CD4-positive, alpha-beta T cell treated with Interferon gamma for 1 hour (primary cell): ENCODE results near the gene PITPNM2.
"Not testable (repeated sequence)": the region's sequence is repeated elsewhere in the genome, so short reads cannot be mapped to it uniquely, and the experiment has no call there.

Experiments used
- DNase-seq: peaks from one replicate; pipeline ENCODE4 v3.0.0-alpha.2; 2020

The PITPNM2 gene

DNA sequence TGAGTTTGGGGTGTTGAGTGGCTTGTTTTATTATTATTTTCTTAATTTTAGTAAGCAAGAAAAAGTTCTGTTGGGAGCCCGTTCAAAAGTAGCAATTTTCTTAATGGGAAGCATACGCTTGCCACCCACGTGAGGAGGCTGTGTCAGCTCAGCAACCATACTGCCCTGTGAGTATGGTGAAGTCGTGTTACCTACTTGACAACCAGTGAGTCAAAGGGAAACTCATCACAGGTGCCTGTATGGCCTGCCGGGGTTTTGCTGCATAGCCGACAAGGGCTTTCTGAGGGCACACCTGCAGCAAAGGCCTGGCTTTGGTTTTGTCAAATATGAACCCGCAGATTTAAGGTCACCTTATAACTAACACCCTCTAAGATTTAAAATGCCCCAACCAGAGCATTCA lies 31.1 kb downstream of the PITPNM2 start:
- DNase-seq: peak; percentile 32

DNA sequence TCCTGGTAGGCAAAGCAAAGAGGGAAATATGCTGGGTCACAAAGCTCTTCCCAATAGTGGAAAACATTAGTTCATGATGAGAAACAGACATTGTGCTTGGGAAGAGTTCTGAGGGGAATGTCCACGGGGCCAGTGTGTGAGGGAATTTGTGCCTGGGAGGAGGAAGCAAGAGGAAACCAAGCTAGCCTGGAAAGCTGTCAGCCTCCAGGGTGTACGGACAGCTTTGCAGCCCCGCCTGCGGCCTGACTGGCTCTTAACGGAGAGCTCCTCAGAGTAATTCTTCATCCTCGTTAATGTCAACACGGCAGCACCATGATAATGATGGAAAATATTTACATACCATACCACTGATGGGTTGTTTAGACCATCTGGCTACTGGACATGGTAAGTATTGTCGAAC lies 32.4 kb downstream of the PITPNM2 start:
- DNase-seq: no peak

DNA sequence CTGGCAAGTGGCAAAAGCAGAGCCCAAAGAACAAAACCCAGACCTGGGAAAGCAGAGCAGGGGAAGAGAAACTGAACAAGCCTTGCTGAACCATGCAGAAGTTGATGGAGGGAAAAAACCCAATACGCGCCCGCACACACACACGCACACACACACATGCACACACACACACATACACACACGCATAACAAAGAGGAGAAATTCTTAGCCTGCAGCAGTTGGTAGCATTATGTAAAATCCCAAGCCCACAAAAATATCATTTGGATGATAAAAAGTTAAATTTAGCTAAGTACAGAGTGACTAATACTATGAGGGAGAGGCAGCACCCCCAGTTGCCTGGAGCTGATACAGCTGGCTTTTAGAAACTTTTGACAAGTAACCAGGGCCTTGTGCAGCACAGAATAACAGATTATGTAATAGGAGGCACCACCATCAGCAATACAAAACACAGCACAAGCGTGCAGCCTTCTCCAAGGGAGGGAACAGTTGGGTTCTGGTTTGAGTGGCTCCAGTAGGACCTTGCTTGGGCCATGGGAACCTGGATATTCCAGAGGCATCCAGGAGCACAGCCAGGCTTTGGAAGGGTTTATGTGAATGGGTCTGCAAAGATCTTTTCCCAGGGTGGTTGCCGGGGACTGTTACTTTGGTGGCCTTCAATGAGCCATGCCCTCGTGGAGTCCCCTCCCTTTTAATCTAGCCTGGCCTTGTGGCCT lies 35.3 kb downstream of the PITPNM2 start:
- peak; percentile 50 for DNase-seq

DNA sequence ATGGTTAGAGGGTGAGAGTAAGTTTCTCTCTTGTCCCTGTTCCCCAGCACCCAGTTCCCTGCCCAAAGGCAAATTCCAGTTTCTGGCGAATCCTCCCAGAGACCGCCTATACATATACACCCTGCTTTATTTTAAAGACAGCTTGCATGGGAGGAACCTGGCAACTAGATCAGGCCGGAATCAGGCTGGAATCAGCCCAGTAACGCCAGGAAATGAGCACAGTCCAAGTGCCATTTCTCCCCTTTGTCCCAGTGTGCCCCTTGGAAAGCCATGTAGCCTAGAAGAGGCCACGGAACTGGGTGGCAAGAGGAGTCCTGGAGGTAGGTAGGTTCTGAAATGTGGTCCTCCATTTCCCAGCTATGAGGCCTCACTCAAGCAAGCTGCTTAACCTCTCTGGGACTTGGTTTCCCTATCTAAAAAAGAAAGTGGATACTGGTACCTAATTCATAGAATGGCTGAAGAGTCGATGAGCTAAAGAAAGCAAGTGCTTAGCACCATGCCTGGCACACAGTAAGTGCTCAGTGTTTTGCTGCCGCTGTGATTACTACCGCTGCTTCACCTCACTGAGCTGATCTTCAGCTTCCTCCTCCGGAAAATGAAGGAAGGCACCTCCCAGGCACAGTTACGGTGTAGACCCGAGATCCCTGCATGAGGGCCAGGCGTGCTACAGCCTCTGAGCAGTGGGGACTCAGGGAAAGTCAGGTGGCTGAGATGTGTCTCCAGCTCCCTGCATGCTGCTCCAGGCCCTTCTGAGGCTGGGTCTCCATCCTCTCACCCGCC lies 36.4 kb downstream of the PITPNM2 start:
- no peak for DNase-seq

DNA sequence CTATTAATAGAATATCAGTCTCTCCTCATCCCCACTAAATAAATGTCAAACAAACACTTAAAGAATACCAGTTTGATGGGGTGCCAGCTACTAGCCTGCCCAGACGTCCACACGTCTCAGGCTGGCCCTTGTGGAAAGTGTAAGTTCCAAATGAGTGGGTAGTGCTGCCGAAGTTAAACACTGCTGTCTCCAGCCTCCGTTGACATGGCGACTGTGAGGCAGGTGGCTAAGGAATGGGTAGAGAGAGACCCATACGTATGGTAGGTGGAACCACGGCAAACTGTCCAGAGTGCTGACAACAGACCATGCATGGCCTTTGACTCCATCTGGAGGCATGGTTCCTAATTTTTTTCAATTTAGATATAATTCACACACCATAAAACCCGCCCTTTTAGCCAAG lies 37.9 kb downstream of the PITPNM2 start:
- no peak for DNase-seq

DNA sequence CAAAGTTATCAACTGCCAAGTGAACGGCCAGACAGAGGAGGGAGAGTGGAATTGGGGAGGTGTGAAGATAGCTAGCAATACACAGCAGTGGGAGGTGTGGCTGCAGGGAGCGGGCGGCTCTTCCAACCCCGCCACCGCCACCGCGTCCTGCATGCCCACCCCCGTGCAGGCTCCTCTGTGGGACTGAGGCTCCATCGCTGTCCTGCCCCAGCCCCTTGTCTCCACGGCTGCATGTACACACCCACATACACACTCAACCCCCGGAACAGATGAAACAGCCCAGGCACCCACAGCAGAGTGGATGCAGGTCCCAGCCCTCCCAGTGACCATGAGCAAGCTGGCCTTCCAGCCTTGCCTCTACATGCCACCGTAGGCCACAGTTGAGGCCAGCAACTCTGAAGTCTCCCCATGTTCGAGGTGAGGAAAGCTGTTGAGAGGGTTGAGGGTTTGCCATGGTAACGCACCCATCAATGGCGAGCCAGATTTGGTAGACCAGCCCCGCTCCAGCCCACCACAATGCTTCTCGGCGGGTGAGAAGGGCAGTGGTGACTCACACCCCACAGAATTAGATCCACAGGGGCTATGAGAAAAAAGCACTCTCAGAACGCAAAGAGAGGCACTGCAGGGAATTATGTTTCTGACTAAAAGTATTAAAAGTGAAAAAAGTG lies 39.3 kb downstream of the PITPNM2 start:
- no peak for DNase-seq

DNA sequence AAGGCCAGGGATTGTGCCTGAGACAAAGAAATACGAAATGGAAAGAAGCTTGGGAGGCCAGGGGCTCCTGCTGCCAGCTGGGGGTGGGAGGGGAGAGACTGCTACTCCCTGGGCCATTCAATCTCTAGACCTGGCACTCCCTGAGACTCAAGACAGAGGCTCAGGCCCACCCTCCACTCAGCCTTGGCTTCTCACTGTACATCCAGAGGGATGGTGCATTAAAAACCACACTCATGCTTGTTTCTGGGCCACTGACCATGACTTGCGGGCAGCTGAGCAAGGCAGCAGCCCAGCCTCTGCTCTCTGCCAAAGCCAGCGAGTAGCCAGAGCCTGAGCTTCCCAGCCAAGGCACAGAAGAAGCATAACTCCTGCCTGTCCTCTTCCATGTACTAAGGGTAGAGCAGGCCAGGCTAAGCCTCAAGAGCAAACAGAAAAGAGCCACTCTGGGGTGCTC lies 41.5 kb downstream of the PITPNM2 start:
- DNase-seq: no peak

DNA sequence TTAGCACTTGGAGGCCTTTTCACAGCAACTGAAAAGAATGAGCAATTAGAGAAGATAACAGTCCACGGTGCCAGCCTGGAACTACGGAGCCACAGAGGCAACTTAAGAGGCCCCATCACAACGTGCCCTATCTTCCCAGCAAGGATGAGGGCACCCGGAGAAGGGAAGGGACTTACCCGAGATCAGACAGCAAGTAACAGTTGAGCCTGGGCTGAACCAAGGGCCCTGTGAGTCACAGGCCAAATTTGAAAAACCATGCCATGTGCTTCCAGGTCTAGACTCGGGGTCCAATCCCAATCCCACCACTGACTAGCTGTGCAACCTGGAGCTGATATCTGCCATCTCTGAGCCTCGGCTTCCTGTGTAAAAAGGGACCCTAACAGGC lies 42.2 kb downstream of the PITPNM2 start:
- DNase-seq: no peak

DNA sequence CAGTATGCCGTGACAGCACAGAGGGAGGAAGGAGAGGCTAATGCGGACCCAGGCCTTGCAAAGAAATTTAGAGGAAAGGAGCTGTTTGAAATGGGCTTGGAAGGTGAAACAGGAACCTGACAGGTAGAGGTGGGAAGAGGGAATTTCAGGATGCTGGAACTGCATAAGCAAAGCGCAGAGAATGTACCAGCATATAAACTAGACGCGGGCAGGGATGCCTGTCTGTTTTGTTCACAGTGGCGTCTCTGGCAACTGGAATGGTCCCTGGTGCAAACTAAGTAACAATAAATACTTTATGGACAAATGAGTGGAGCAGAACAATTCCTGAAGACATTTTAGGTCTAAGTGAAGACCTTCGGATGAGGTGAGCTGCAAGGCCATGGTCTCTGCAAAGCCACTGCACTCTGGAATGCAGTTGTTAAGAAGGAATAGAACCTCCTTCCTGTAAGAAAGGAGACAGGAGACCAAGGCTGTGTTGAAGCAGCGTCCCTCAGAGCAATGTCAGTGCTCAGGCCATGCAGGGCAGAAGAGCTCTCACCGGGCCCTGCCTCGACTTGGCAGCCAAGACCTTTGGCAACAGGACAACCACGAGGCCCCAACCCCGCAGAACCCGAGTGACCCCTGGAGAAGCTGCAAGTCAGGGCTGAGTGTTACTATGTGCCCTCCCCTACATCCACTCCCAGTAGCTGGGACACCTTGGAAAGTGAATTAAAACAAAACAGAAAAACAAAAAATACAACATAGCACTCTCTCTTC lies 42.8 kb downstream of the PITPNM2 start:
- no peak for DNase-seq

DNA sequence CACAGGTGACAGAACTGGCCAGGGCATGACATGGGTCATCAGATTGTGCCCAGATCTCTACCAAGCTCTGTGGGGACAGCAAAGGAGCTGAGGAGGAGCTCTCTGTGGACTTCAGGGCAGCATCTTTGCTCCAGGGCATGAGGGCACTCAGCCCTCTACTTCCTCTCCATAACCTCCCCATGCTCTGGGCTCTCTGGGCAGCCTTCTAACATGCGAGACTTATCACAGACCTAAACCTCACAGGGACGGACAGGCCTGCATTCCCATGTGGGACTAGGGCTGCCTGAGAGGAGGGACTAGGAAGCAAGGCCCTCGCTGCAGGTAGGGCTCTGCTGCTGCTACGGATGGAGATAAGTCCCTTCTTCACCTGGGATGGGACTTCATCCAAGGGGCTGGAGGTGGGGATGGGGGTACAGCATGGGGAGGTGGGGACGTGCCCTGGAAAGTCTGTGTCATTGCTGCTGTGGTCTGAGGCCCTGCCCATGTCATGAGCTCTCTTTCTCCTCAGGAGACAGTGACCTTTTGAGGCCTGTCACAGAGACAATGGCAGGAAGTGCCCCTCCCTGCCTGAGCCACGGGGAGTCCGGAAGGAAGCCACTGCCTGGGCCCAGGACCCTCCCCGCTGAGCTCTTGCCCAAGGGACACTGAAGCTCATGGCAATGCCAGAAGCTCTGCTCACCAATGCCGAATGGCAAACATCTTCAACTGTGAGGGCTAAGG lies 44.1 kb downstream of the PITPNM2 start:
- DNase-seq: peak; percentile 71

DNA sequence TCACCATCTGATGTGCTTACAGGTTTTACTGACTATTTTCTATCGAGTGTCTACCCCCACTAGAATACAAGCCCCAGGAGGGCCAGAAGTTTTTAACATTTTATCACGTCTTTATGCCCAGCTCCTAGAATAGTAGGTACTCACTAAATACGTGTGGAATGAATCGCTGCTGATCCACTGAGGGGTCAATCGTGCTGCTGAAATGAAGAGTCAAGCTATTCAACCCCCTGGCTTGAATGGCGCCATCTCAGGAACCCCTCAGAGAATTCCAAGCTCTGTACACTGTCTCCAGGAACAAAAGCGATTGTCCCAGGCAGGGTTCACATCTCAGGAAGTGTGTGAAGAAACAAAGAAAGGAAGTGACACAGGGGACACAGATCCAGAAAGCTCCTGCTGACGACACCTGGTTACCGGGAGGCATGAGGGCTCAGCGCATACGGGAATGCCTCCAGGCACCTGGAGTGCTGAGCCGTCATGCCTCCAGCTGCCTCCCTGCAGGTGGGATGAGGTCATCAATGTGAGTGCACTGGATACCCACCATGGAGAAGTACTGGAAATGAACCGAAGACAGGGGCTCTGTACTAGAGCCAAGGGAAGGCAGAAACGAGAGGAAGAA lies 45.6 kb downstream of the PITPNM2 start:
- DNase-seq: no peak

DNA sequence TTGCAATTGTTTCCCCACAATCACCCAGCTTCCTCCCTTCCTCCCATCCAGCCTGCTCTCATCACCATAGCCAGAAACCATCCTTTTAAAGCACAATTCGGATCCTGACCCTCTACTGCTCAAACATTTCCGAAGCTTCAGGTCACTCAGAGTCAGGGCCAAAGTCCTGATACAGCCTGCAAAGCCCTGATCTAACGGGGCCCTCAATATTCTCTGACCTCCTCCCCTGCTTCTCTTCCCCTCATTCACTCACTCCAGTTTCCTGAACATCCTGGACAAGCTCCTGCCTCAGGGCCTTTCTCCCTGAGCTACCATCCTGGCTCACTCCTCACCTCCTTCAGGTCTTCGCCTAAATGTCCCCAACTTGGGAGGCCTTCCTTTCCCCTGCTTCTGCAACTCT lies 46.1 kb downstream of the PITPNM2 start:
- no peak for DNase-seq

DNA sequence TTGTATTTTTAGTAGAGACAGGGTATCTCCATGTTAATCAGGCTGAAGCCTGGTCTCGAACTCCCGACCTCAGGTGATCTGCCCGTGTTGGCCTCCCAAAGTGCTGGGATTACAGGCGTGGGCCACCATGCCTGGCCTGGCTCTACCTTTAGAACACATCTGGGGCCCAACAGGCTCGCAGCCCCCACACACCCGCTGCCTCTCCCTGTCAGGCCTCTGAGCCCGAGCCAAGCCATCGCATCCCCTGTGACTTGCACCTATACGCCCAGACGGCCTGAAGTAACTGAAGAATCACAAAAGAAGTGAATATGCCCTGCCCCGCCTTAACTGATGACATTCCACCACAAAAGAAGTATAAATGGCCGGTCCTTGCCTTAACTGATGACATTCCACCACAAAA lies 46.8 kb downstream of the PITPNM2 start:
- DNase-seq: not testable (repeated sequence)

DNA sequence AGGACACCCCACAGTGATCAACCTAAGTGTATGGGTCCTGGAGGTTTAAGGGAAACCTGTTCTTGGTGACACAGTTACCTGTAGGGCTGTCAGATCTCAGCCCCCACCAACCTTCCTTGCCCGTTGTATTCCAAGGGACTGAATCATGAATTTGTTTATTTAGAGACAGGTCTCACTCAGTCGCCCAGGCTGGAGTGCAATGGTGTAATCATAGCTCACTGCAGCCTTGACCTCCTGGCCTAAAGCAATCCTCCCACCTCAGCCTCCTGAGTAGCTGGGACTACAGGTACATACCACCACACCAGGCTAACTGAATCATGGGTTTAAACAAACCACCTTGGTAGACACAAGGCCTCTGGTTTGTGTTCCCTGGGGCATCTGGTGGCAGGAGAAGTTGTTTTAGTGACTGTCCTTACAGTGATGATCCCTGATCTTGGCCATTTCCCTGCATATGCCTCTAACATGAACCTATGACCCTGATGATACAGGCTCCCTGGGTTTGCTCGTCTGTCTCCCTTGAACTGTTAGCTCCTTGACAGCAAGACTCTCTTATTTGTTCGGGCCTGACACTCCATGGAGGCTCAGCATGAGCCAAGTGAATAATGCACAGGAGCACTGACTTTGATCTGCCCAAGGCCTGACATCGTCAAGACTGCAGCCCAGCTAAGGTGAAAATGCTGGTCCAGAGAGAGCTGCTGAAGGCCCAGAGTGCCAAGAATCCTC lies 47.9 kb downstream of the PITPNM2 start:
- no peak for DNase-seq

DNA sequence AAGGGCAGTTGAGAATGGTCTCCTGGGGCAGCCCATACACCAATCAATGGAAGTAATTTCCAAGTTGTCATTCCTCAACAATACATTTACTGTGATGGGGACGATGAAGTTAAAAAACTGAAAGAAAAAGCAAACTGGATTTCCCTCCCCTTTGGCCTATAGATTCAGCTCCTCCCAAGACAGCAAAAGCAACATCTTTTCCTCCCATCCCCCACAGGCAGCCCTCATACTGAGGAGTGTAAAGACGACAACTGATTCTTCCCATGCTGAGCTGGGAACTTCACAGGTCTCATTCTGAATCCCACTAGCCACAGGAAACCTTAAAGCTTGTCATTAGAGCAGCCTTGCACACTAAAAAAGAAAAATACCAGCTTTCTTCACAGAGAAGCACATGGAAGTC lies 48.5 kb downstream of the PITPNM2 start:
- no peak for DNase-seq

DNA sequence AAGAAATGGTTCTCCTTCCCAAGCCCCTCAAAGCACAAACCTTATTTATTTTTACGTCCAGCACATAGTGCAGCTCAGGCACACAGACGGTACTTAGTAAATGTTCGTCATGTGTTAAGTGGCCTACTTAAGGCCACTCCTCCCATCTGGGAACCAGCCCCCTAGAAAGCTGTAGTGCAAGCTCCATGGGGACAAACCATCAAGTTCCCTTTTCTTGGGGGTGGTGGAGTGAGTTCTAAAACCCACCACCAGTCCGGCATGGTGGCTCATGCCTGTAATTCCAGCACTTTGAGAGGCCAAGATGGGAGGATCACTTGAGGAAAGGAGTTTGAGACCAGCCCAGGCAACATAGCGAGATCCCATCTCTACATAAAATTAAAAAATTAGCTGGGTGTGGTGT lies 49.4 kb downstream of the PITPNM2 start:
- DNase-seq: no peak
